Smooth muscle cell (in vitro differentiated cells): Measurements from ENCODE around the gene TMOD1. TPM values are rescaled to one million over a fixed set of nuclear protein-coding genes. Genes with fewer than 3 reads are reported as not detected.

ENCODE experiments used
- DNase-seq: peaks from one replicate; lab custom pipeline; 2025; ENCODE audit not compliant: unreplicated experiment; lab: John Stamatoyannopoulos, UW
- H2AFZ ChIP-seq: fragments of 200-600 bp; sonication (generic); 2 replicates; pipeline ENCODE4 v1.6.0; 2016; ENCODE audit warnings: antibody characterized with exemption, low read depth, mild to moderate bottlenecking
- H3F3A ChIP-seq: fragments of 200-600 bp; sonication (generic); 2 replicates; pipeline ENCODE4 v1.6.0; 2017; ENCODE audit warnings: antibody characterized with exemption, low read depth
- H3K27ac ChIP-seq: fragments of 200-600 bp; sonication (generic); 2 replicates; pipeline ENCODE4 v1.5.1; 2016; ENCODE audit warnings: low read depth, mild to moderate bottlenecking
- H3K27me3 ChIP-seq: fragments of 200-600 bp; sonication (generic); 2 replicates; pipeline ENCODE4 v1.6.1; 2016; ENCODE audit warnings: low read depth, mild to moderate bottlenecking
- H3K36me3 ChIP-seq: fragments of 200-600 bp; sonication (generic); 2 replicates; pipeline ENCODE4 v1.5.1; 2016; ENCODE audit warnings: low read depth
- H3K4me1 ChIP-seq: fragments of 200-600 bp; sonication (generic); 2 replicates; pipeline ENCODE4 v1.5.1; 2016; ENCODE audit warnings: low read depth
- H3K4me2 ChIP-seq: fragments of 200-600 bp; sonication (generic); 2 replicates; pipeline ENCODE4 v1.6.0; 2016; ENCODE audit warnings: mild to moderate bottlenecking
- H3K4me3 ChIP-seq: fragments of 200-600 bp; sonication (generic); 2 replicates; pipeline ENCODE4 v1.5.1; 2016; ENCODE audit warnings: mild to moderate bottlenecking
- H3K79me2 ChIP-seq: fragments of 200-600 bp; sonication (generic); 2 replicates; pipeline ENCODE4 v1.6.0; 2016; ENCODE audit warnings: low read depth, mild to moderate bottlenecking
- H3K9ac ChIP-seq: fragments of 200-600 bp; sonication (generic); 2 replicates; pipeline ENCODE4 v1.6.0; 2016; ENCODE audit warnings: low read depth
- H3K9me3 ChIP-seq: fragments of 200-600 bp; sonication (generic); replicated peaks from 2 replicates; pipeline ENCODE4 v1.5.1; 2016; ENCODE audit warnings: low read depth
- H4K20me1 ChIP-seq: fragments of 200-600 bp; sonication (generic); 2 replicates; pipeline ENCODE4 v1.6.0; 2016; ENCODE audit warnings: low read depth
- WGBS: methylation state at CpG from one replicate; pipeline ENCODE4 v1.1.7; 2016; ENCODE audit warnings: low lambda C conversion rate; 5-methylcytosine and 5-hydroxymethylcytosine counted together
- polyA plus RNA-seq: library from polyadenylated mRNA; unstranded; fragments of >200 nt; fragmentation: Nextera tagmentation; extraction: Ambion mirVana; gene quantifications from 2 replicates; pipeline ENCODE4 v1.2.1, GENCODE V29; 2016
- total RNA-seq: library from RNA; depleted of rRNA; stranded (reverse); fragments of >200 nt; gene quantifications from 2 replicates; pipeline ENCODE4 v1.2.3, GENCODE V29; 2014
- TF ChIP-seq, protein P1 (sequence below): fragments of 200-600 bp; sonication (generic); IDR thresholded peaks from 2 replicates; pipeline ENCODE4 v1.5.1; 2017; ENCODE audit warnings: borderline replicate concordance, mild to moderate bottlenecking, antibody characterized with exemption; ENCODE audit not compliant: insufficient read depth, poor library complexity, severe bottlenecking

TMOD1 gene
- total and polyA plus RNA-seq, 2 experiments from 2014 or later: 0.18 to 0.19 TPM

DNA sequence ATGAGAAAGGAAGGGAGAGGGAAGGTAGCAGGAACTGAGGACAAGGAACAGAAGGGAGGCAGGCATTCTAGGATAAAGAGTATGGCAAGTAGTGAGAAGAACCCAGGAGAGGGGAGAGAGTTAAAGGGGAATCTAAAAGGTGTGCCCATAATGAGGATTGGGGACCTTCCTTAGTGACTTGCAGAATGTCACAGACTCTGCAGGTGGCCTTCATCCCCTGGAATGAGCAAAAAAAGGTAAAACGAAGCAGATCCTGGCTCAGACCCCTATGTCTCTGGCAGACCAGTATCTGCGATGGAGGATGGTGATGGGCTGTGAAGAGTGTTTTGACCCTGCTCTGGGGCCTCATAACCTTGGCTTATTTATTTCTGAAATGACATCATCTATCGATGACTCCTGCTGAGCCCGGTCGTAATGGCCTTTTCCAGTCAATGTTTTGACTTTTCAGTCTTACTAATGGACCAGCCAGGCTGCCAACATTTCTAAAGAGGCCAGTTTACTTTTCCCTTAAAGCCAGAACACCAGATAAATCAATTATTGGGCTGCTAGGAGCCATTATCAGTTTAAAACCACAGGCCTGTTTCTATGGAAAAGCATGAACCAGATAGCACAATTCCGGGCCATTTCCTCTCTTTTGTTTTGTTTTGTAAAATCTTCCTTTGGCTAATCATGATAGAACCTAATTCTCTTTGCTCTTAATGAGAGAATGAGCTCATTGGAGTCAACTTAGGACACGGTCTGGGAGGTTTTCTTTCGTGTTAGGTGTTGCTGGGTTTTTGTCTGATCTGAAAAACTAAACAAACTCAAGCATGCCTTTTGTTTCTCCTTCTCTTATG, 3.1 kb downstream of the TMOD1 start:
- H3K4me1 ChIP-seq: peaks cover 11% of the 10 kb centered on the region
- H3F3A ChIP-seq: no peaks in the 10 kb centered on the region
- H4K20me1 ChIP-seq: no peaks in the 10 kb centered on the region
- H3K9me3 ChIP-seq: no peaks in the 10 kb centered on the region
- H2AFZ ChIP-seq: no peak overlapping the region
- no peaks in the 10 kb centered on the region for H3K79me2 ChIP-seq
- TF ChIP-seq, protein P1, sequence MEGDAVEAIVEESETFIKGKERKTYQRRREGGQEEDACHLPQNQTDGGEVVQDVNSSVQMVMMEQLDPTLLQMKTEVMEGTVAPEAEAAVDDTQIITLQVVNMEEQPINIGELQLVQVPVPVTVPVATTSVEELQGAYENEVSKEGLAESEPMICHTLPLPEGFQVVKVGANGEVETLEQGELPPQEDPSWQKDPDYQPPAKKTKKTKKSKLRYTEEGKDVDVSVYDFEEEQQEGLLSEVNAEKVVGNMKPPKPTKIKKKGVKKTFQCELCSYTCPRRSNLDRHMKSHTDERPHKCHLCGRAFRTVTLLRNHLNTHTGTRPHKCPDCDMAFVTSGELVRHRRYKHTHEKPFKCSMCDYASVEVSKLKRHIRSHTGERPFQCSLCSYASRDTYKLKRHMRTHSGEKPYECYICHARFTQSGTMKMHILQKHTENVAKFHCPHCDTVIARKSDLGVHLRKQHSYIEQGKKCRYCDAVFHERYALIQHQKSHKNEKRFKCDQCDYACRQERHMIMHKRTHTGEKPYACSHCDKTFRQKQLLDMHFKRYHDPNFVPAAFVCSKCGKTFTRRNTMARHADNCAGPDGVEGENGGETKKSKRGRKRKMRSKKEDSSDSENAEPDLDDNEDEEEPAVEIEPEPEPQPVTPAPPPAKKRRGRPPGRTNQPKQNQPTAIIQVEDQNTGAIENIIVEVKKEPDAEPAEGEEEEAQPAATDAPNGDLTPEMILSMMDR: no peak
- no peaks in the 10 kb centered on the region for H3K36me3 ChIP-seq
- no peak for DNase-seq
- 33% methylated on average over 8 of the region's 8 CpGs for WGBS
- no peak overlapping the region for H3K4me2 ChIP-seq
- H3K4me3 ChIP-seq: no peak overlapping the region
- peaks cover 87% of the 10 kb centered on the region for H3K27me3 ChIP-seq
- no peak overlapping the region for H3K27ac ChIP-seq
- H3K9ac ChIP-seq: no peak overlapping the region

DNA sequence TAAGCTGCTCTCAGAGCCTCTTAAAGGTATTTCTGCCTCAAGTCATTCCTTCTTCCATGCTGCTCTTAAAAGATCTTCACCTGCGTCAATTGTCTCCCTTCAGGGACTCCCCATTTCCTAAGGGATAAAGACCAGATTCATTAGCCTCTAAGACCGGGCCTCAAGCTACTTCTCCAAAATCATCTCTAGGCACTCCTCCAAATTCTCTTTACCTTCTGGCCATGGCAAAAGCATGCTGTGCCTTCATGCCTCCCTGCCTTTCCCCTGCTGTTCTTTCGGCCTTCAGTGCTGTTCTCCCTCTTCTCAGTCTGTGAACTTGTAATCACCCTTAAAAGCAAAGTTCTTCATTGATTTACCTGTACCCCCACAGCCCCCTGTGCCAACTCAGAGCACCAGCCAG, 4.4 kb downstream of the TMOD1 start:
- H3K27me3 ChIP-seq: peaks cover 74% of the 10 kb centered on the region
- no peak for DNase-seq
- WGBS: 95% methylated on average over 3 of the region's 3 CpGs

DNA sequence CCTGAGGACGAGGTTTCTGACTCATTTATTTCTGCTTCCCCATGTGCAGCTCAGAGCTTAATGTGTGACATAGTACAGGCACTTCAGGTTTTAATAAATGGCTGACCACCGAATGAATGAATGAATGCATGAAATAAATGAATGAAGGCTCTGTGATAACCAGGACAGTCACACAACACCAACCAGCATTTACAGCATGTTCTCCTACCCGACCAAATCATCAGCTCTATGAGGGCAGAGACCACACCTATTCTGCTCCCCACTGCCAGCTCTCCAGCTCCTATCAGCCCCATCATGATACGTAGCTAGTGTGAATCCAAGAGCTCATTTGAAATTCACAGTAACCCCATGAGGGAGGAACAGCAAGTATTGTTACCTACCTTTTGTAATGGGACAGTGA, 4.8 kb downstream of the TMOD1 start:
- no peak overlapping the region for H3K4me2 ChIP-seq
- no peak overlapping the region for H3K27ac ChIP-seq
- H3F3A ChIP-seq: no peaks in the 10 kb centered on the region
- H4K20me1 ChIP-seq: no peaks in the 10 kb centered on the region
- H3K4me3 ChIP-seq: no peak overlapping the region
- peaks cover 11% of the 10 kb centered on the region for H3K4me1 ChIP-seq
- 84% methylated on average over 4 of the region's 4 CpGs for WGBS
- DNase-seq: no peak
- H3K9ac ChIP-seq: no peak overlapping the region
- H3K79me2 ChIP-seq: no peaks in the 10 kb centered on the region
- peaks cover 70% of the 10 kb centered on the region for H3K27me3 ChIP-seq
- no peak overlapping the region for H2AFZ ChIP-seq
- H3K9me3 ChIP-seq: no peaks in the 10 kb centered on the region
- H3K36me3 ChIP-seq: no peaks in the 10 kb centered on the region
- TF ChIP-seq, protein P1: no peak

More for the DNA sequence above, 4.4 kb downstream of the TMOD1 start:
- no peak overlapping the region for H3K4me2 ChIP-seq
- H3K79me2 ChIP-seq: no peaks in the 10 kb centered on the region
- no peaks in the 10 kb centered on the region for H3K36me3 ChIP-seq
- H3F3A ChIP-seq: no peaks in the 10 kb centered on the region
- no peaks in the 10 kb centered on the region for H4K20me1 ChIP-seq
- no peaks in the 10 kb centered on the region for H3K9me3 ChIP-seq
- H3K4me1 ChIP-seq: peaks cover 11% of the 10 kb centered on the region
- no peak overlapping the region for H3K27ac ChIP-seq
- H2AFZ ChIP-seq: no peak overlapping the region
- H3K9ac ChIP-seq: no peak overlapping the region
- TF ChIP-seq, protein P1: no peak
- H3K4me3 ChIP-seq: no peak overlapping the region

DNA sequence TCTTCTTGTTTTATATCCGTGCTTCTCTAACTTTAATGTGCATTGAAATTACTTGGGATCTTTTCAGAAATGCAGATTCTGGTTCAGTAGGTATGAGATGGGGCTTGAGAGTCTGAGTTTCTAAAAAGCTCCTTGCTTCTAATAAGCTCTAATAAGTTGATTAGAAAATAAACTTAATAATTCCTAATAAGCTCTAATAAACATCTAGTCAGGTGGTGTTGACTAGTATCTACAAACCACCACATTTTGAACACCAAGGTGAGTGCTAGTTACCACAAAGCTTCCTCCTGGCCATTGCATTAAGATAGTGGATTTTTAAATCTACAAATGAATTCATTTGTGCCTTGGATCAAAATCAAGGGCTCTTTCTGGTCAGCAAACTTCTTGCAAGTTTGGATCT, 5.3 kb downstream of the TMOD1 start:
- Histone ChIP-seq H3K79me2 (no peaks in the 10 kb centered on the region), H3K36me3 (no peaks in the 10 kb centered on the region), H3K4me3 (no peak overlapping the region), H3K4me2 (no peak overlapping the region), H3K9me3 (no peaks in the 10 kb centered on the region), H3F3A (no peaks in the 10 kb centered on the region), H2AFZ (no peak overlapping the region), H3K27me3 (peaks cover 67% of the 10 kb centered on the region), H3K27ac (no peak overlapping the region), H3K4me1 (peaks cover 9% of the 10 kb centered on the region), H4K20me1 (no peaks in the 10 kb centered on the region), H3K9ac (no peak overlapping the region)
- DNase-seq: no peak
- TF ChIP-seq, protein P1: no peak
- 97% methylated on average over 1 of the region's 1 CpG for WGBS
